HS-5 (cell line): ENCODE measurements around the gene HORMAD2.

ENCODE experiments used
- DNase-seq: peaks from one replicate; pipeline ENCODE4 v3.0.0-alpha.2; 2012; ENCODE audit warnings: low read depth

The HORMAD2 gene, protein sequence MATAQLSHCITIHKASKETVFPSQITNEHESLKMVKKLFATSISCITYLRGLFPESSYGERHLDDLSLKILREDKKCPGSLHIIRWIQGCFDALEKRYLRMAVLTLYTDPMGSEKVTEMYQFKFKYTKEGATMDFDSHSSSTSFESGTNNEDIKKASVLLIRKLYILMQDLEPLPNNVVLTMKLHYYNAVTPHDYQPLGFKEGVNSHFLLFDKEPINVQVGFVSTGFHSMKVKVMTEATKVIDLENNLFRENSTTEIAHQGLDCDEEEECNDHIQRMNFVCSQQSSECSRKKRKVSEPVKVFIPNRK

DNA sequence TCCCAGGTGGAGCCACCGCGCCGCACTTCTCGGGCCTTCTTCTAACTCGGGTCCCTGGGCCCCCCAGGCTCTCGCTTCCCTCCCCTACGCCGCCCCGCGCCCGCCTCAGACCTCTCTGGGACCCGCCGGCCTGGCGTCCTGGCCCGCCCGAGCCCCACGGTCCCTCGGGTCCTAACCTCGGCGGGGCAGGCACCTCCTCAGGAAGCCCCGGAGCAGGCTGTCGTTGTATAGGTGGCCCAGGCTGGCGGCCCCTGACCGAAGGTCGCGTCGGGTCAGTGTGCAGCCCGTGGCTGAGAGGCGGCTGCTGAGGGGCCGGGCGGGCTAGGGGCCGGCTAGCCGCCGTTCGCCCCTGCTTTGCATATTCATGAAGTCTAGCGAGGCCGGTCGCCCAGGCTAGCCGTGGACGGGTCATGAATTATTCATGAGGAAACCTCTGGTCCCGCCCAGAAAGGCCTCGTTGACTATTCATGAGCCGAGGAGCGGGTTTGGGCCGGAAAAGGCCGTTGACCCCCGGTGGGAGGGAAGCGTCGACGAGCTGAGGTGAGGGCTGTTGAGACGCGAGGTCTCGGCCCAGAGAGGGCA lies at the start of gene HORMAD2:
TSS of gene HORMAD2 (plus strand) at position 513 of the 582 bp plus-strand sequence. CDS start 13,489 bp downstream, outside the sequence.
- DNase-seq = no peak

DNA sequence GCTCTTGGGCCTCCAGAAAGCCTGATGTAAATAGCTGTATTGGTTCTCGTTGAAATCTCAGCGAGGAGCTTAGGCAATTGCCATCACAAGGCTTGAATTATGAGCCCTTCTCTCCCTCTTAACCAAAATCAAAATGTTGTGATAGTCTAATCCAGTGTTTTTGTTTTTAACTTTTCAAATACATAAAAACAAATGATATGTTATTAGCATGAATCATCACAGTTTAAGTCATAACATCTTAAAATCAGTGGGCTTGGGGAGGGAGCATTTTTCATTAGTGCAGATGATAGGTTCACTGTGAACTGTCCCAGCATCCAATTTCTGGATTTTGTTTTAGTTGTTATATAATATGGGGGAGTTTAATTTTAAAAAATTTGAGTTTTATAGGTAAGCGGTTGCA lies 48.9 kb upstream of the HORMAD2 start:
- DNase-seq = no peak

DNA sequence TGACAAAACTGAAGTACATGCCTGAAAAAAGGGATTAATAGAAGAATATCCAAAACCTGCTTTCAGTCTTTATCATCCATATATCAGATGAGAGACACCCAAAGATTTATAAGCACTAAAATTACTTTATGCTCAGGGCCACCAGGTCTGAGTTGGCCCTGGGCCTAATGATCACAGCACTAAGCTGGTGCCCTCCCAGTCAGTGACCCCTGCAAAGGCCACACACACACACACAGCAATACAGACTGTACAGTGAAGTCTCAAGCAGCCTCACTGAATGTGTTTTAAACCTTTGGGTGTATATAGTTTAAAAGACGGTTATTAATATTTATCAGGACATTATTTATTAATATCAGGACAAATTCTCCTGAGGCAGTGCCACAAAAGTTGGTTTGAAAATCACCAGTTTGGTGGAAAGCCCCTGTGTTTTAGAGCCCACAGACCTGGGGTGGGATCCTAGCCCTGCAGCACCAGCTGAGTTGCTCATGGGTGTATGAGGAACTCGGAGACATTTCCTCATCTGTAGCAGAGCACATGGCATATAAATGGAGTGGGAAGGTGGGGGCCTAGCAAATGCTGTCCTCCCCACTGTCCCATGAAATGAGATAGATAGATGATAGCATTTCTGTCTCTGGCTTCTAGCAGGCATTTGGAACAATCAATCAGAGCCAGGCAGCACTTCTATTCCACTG lies 48.4 kb upstream of the HORMAD2 start:
- no peak for DNase-seq

DNA sequence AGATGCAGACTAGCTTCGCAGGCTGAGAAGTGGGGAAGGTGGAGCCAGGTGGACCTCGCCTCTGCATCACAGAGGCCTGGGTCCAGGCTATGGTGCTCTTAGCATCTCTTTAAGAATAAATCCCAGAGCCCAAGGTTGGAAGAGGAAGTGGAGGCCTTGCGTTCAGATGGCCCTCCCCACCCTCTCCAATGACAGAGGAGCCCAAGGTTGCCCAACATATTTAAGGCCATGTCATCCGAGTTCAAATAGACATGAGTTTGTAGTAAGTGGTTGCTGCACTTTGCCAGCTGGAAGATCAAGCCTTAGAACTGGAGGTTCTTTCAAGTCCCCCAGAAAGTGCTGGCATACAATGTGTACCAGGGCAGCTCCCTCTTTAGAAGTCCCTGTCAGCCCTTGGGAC lies 47.1 kb upstream of the HORMAD2 start:
- DNase-seq = no peak

DNA sequence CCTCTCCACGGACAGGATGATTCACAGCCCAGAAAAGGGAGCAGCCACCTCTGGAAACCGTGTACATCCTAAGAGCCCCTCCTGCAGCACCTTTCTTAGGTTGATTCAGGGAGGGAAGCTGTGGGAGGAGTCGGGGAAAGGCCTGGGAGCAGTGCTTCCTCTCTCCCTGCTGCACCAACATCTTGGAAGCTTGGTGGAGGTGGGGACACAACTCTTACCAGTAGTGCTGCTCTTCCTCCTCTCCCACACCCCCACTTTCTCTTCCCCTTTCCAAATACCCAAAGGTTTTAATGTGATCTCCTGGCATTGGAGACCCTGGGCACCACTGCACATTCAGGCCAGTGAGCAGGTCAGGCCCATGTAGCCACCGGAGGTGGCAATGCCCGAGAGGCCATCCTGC lies 46.4 kb upstream of the HORMAD2 start:
- no peak for DNase-seq

DNA sequence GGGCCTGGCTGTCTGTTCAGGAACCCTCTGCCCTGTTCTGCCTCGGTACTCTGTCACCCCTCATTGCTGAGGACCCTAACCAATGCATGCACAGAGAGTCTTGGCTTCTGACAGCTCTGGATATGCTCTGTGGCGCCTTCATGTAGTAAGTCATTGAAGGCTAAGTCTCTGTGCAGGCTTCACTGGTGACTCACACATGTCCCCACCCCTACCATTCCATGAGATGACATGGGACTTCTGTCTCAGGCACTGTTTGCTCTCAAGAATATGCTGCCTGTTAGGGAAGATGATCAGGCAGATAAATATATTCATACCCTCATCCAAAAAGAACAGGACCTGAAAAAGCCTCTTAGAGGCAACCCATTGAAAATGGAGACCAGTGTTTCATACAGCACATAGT lies 43.6 kb upstream of the HORMAD2 start:
- DNase-seq = no peak

DNA sequence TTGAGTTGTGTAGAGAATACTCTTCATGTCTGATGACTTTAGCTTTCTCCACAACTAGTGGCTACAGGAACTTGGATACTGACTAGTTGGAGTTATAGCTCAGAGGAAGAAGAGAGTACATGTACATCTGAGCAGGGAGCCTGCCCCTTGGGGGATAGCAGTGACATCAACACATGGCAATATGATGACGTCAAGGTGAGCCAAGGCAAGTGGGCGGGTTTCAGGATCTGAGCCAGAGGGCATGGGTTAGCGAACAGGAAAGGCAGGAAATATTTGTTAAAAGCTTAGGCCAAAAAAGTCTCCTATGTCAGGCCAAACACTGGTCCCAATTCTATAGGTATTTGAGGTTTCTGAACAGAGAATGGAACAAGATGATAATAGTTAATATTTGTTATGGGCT lies 42.0 kb upstream of the HORMAD2 start:
- DNase-seq = peak; percentile 34

DNA sequence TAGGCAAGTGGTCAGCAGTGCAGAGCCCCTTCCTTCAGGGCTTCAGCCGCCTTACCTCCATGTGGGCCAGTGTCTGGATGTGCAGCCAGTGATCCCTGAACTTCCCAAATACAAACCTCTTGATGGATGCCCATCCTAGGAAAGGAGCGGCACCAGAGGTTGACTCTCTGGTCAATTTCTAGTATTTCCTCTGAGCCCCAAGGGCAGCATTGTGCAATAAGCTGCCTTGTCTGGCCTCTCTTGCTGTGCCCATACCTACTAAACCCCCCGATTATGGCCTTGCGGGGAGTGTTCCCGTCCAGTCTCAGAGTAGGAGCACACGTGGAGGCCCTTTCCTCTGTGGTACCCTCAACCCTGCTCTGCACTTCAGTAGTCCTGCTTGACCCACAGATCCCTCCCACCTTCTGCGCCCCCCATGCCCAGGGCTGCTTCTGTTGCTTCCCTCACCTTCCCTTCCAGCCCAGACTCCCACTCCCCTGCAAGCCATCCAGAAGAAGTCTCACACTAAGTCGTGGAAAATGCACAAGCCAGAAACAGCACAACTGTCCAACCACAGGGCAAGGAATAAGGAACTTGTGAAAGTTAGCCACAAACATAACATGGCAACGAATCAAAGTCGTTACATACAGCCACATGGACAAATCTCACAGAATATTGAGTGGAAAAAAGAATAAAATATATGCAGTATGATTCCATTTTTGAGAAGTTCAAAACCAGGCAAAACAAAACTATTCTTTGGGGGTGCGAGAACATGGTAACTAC lies 39.6 kb upstream of the HORMAD2 start:
- no peak for DNase-seq

DNA sequence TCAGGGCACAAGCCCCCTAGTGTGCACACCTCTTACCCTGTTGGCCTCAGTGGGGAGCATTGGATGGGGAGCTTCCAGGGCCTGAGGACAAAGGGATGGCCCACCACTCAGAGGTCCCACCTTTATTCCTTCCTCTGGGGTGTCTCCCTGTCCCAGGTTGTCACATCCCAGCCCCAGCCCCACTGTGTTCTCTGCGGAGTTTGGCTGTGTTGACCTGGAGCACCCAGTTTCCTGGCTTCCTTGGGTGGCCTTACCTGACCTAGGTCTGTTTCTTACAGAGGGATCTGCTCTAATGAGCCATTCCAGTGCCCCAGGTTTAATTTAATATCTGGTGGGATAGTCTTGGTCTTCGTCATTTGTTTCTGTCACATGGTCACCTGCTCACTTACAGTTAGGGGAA lies 38.8 kb upstream of the HORMAD2 start:
- DNase-seq = no peak

DNA sequence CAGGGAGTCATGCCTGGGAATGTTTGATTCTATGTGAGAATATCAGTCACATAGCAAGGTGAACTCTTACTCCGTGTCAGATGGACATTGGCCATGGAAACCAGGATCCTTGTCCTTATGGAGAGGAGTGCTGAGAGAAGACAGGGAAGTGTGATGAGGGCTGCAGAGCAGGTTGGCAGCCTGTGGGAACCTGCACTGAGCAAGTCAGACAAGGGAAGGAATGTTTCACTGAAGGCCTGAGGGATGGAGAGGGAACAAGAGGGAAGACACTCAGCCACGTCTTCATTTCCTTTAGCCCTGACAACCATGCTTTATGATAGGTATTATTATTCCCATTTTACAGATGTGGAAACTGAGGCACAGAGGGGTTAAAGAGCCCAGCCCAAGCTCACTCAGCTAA lies 38.4 kb upstream of the HORMAD2 start:
- DNase-seq = no peak

DNA sequence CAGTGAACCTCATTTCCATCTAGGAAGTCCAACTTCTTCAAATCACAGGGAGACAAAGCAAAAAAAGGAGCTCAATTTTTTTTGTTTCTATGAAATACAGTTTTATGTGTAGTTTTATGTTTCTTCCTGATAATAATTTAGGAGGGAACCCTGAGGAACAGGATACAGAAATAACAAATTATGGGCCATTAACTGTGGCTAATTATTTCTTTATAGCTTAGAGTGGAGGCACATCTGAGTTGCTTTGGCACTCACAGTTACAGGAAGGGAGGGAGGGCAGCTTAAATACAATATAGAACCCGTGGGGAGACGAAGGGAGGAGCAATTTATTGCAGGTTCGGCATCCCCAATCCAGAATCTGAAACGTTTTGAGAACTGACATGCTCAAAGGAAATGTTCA lies 37.1 kb upstream of the HORMAD2 start:
- no peak for DNase-seq

DNA sequence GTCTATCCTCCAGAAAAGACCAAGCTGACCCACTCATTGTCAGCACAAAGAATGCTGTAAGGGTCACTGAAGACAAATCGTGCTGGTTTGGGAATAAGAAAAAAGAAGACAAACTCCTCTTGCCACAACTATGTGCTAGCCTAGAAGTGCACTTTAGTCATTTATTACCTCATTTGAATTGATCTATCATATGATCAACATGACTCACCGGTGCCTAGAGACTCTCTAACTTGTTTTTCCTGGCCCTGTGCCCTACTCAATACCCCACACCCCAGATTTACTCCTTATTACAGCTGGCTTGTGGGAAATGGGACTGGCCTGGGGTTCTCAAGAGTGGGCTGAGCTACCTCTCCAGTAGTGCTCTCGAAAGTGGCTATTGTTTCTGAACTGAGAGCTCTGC lies 35.9 kb upstream of the HORMAD2 start:
- peak; percentile 70 for DNase-seq

DNA sequence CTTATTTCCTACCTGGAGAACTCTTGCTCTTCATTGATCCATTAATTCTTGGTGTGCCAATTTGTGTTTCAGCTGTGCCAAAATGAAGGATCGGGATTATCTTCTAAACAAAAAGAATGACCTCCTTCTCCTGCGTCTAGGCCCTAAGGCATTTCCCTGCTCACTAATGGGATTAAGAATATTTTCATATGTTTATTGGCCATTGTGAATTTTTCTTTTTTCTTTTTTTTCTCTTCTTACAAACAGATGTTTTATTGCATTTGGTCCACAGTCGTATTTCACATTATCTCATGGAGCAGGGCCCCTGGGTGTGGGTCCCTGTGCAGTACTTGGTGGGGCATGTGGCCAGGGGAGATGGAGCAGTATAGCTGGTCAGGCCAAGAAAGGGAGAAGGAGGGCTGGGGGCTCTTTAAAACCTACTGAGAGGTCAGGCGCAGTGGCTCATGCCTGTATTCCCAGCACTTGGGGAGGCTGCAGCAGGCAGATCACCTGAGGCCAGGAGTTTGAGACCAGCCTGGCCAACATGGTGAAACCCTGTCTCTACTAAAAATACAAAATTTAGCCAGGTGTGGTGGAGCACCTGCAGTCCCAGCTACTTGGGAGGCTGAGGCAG lies 35.3 kb upstream of the HORMAD2 start:
- DNase-seq = no peak

DNA sequence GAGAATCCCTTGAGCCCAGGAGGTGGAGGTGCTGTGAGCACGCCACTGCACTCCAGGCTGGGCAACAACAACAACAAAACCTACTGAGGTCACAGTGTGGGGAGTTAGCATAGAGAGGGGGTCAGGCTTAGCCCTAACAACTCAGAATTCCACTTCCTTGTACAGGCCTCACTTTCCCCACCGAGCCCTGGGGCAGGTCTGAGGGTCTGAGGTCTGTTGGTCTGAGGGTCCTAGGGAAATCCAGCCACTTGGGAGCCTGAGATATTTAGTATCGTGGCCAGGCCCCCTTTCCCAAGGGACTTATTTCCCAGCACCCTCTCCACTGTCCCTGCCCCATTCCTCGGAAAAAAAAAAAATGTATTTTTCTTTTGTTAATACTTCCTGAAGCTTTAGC lies 34.8 kb upstream of the HORMAD2 start:
- no peak for DNase-seq

DNA sequence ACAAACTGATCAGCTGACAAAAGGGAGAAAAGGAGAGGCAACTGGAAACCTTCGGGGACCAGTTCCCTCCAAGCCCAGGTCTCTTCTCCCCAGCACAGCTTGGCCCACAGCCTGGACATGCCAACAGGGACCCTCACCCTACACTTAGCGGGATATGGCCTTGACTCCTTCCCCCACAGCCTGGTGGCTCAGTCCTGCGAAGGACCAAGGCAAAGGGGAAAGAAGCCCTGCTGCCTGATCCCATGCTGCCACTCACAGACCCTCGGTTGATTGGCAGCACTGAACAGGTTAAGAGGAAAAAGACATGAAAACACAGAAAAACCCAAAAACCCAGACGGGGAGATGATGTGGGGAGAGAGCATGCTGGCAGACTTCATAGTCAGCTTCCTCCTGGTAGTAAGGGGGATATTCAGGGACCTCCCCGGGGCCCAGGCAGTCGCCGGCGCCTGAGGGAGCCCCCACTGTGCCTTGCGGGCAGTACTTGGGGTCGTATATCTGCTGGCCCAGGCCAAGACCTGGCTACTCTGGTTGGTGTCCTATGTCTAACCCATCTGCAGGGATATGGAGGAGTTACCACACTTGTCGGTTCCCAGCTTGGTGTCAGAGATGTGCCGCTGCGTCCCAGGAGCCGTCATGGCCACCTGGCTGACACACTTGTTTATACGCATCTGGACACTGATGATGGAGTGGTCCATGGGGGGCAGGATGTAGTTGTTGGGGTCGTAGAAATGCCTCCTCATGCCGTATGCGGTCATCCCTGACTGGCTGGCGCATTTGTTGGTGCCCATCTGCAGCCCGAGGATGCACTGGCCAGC lies 34.2 kb upstream of the HORMAD2 start:
- no peak for DNase-seq

DNA sequence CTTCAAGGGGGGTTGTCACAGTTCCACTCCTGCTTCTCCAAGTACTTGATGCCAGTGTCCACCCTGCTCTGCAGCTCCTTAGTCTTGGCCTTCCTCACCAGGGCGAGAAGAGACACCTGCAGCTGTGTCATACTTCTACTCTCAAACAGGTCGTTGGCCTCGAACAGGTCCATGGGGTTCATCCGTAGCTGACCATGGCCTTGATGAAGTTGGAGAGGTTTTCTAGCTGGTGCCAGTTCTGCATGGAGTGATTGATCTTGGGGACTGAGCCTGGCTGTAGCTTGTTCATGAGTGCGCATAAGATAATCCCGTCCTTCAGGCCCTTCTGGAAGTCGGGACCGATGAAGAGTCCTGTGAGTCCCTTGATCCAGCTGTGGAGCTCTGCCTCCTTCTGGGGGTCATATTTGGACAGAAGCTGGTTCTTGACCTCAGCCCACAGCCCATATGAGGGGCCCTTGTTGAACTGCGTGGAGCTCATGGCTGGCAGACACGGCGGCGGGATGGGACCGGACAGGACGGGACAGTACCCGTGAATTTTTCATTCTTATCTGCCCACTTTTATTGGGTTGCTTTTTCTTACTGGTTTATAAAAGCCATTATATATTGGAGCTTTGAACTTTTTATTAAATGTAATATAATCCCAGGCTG lies 33.4 kb upstream of the HORMAD2 start:
- DNase-seq = no peak

DNA sequence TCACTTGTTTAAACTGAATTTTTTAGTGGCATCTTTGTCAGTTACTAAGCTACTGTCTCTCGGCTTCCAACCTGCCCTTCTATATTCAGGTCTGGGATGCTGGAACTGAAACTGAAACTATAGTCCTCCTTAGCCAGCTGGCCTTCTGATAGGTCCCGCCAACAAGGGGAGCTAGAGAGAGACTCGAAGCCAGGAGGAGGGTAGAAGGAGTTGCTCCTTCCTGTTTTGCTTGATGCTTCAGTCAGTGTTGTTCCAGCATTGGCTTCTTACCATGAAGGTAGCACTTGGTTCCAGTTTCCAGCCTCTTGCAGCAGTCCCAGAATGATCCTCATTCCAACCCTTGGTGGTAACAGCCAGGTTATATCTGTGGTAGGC lies 32.9 kb upstream of the HORMAD2 start:
- DNase-seq = no peak

DNA sequence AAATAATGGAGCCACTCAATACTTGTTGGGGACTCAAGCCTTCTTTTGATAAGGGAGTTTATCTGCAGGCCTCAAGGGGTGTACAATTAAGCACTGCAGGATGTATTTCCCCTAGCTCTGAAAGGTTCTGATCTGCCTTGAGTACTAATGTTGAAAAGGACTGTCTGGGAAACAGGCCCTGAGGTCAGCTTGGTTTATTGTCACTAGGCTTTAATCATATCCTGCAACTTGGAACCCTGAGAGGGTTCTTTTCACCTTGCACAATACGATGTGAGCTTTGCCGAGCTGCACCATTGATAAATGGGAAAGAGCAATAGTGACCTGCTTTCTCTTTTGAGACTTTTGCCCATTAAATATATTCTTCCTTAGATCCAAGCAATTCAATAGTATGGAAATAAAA lies 31.6 kb upstream of the HORMAD2 start:
- DNase-seq = no peak

DNA sequence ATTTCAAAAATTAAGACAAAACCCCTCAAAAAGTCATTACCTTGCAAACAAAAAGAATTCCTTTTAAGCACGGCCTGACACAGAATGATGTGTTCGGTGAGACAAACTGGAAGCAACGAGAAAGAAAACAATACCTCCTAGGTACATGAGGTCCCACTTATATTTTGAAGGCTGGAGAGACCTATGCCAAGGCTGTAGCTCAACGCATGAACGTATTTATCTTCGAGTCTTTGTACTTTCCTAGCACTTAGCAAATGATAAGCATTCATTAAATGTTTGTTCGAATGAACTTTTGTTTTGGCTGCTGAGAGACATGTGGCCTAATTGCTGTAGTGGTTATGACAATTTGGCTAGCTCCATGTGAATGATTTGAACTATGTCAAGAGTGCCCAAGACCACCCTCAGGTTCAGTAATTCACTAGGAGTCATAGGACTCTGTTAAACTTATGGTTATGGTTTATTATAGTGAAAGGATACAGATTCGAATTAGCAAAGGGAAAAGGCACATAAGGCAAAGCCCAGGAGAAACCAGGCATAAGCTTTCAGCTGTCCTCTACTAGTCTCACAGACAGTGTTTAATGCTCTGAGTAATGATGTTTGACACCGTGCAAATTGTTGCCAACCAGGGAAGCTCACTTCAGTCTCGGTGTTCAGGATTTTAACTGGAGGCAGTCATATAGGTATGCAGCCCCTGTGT lies 26.0 kb upstream of the HORMAD2 start:
- DNase-seq = no peak

DNA sequence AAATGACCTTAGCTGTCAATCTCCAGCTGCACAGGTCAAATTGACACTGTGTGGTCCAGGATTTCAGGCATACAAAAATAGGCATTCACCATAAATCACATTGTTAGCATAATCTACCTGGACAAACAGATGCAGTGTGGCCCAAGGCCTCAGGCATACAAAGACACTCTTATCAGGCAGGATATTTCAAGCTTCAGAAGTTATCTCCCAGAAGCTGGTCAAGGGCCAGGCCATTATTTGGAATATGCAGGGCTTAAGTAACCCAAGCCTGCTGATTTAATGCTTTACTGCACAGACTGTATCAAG lies 25.5 kb upstream of the HORMAD2 start:
- no peak for DNase-seq

DNA sequence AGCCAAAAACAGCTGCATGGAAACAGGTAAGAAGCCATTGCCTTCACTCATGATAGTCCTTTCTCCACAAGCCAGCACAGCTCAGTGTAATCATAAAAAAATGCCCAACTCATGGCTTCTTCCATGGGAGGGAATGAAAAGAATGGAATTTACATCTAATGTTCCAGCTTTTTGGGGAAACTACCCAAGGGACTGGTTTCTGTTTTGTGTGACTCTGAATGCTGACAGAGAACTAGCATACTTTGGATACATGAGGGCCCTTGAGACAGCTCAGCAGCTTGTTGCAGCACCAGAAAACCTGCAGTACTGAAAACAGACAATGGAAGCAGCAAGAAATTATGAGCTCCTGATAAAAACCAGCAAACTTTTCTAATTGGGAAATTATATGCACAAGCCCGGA lies 24.2 kb upstream of the HORMAD2 start:
- no peak for DNase-seq
